OCI-M2 (cell line): Measurements from ENCODE around the gene NXPH1.

Source experiments
- DNase-seq: peaks from one replicate; lab custom pipeline; 2025; ENCODE audit not compliant: unreplicated experiment; lab: John Stamatoyannopoulos, UW

NXPH1 gene

DNA sequence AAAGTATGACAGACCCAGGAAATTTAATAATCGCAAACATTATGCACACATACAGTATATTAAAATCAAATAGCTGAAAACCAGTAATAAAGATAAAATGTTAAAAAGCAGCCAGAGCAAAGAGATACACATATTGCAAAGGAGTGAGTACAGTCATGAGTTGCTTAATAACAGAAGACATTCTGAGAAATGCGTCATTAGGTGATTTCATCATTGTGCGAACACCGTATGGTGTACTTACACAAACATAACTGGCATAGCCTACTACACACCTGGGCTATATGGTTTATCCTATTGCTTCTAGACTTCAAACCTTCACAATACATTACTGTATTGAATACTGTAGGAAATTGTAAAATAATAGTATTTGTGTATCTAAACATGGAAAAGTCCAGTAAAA lies 367.6 kb downstream of the NXPH1 start:
- DNase-seq, result no peak
